K562 (cell line): ENCODE results near the gene GDAP2. TPM values are rescaled to one million over a fixed set of nuclear protein-coding genes. Genes with fewer than 3 reads are reported as not detected.

ENCODE experiments used
- BRCA1 ChIP-seq, 2 experiments: fragments of 450-650 bp in 1 of 2; sonication (generic) in 1 of 2; formaldehyde crosslinking in 1 of 2; IDR thresholded peaks; 2 replicates each; pipeline versions ENCODE4 v1.5.0 to v1.6.1; 2017 to 2020; ENCODE audit warnings: mild to moderate bottlenecking in 1 of 2, missing genetic modification reagents in 1 of 2
- DNMT1 ChIP-seq: fragments of 450-650 bp; IDR thresholded peaks from 2 replicates; pipeline ENCODE4 v1.6.1; 2016; ENCODE audit warnings: antibody characterized with exemption, mild to moderate bottlenecking
- HDAC3 ChIP-seq: fragments of 450-650 bp; IDR thresholded peaks from 2 replicates; pipeline ENCODE4 v1.6.1; 2018; ENCODE audit warnings: borderline replicate concordance, mild to moderate bottlenecking, moderate library complexity; ENCODE audit not compliant: partially characterized antibody
- KAT7 ChIP-seq: sonication (generic); formaldehyde crosslinking; IDR thresholded peaks from 2 replicates; pipeline ENCODE4 v1.8.0; 2022; ENCODE audit warnings: missing genetic modification reagents, mild to moderate bottlenecking, borderline replicate concordance
- NCOA1 ChIP-seq: fragments of 450-650 bp; IDR thresholded peaks from 2 replicates; pipeline ENCODE4 v1.6.1; 2016; ENCODE audit warnings: low read depth
- TEAD4 ChIP-seq, 2 experiments: sonication (generic) in 1 of 2; formaldehyde crosslinking in 1 of 2; IDR thresholded peaks; 2 replicates each; pipeline versions ENCODE4 v1.6.1 to v1.8.0; 2012 to 2022; ENCODE audit warnings: borderline replicate concordance in 1 of 2, inconsistent platforms in 1 of 2, low read length in 1 of 2, mild to moderate bottlenecking in 1 of 2, missing genetic modification reagents in 1 of 2
- ZNF354B ChIP-seq: fragments of 250-450 bp; sonication (Bioruptor Pico); IDR thresholded peaks from 2 replicates; pipeline ENCODE4 v1.4.0; 2020
- ZNF41 ChIP-seq: fragments of 250-450 bp; sonication (Bioruptor Pico); conservative IDR thresholded peaks from 2 replicates; pipeline ENCODE4 v1.4.0; 2020; ENCODE audit warnings: mild to moderate bottlenecking
- polyA plus RNA-seq, 8 experiments: library from polyadenylated mRNA; depleted of rRNA in 4 of 8; stranded (reverse) in 5 of 8; unstranded in 3 of 8; fragments of >200 nt; fragmentation: Nextera tagmentation in 2 of 8; fragmentation: Illumina TruSeq in 1 of 8; extraction: Ambion mirVana in 2 of 8; extraction: Trizol in 1 of 8; gene quantifications; 2 replicates each; pipeline versions ENCODE4 v1.2.1 to v1.2.3, GENCODE V29; 2011 to 2014; ENCODE audit warnings: inconsistent platforms in 1 of 8, missing spikeins in 1 of 8
- total RNA-seq, 7 experiments: library from RNA; depleted of rRNA in 6 of 7; stranded (reverse); fragments of >200 nt in 6 of 7; fragmentation: Illumina TruSeq in 2 of 7; extraction: Trizol in 2 of 7; gene quantifications; 2 replicates each; pipeline versions ENCODE4 v1.2.1 to v1.2.3, GENCODE V29; 2011 to 2021; ENCODE audit warnings: low replicate concordance in 1 of 7
- TF ChIP-seq, protein P1 (sequence below): fragments of 250-450 bp; sonication (Bioruptor Pico); IDR thresholded peaks from 2 replicates; pipeline ENCODE4 v1.5.0; 2021; ENCODE audit warnings: mild to moderate bottlenecking, borderline replicate concordance
- TF ChIP-seq, protein P2 (sequence below): fragments of 250-450 bp; sonication (Bioruptor Pico); IDR thresholded peaks from 2 replicates; pipeline ENCODE4 v1.4.0; 2020; ENCODE audit warnings: mild to moderate bottlenecking, moderate library complexity
- TF ChIP-seq, protein P3 (sequence below): fragments of 250-450 bp; sonication (Bioruptor Pico); IDR thresholded peaks from 2 replicates; pipeline ENCODE4 v1.8.0; 2022; ENCODE audit warnings: moderate library complexity, mild to moderate bottlenecking, inconsistent platforms
- TF ChIP-seq, protein P4 (sequence below): fragments of 250-450 bp; sonication (Bioruptor Pico); IDR thresholded peaks from 2 replicates; pipeline ENCODE4 v1.4.0; 2020
- TF ChIP-seq, protein P5 (sequence below): sonication (generic); formaldehyde crosslinking; IDR thresholded peaks from 2 replicates; pipeline ENCODE4 v1.8.1; 2022; ENCODE audit warnings: missing genetic modification reagents
- TF ChIP-seq, protein P6 (sequence below): fragments of 250-450 bp; sonication (Bioruptor Pico); IDR thresholded peaks from 2 replicates; pipeline ENCODE4 v1.8.0; 2022; ENCODE audit warnings: inconsistent platforms
- TF ChIP-seq, protein P7 (sequence below): fragments of 250-450 bp; sonication (Bioruptor Pico); IDR thresholded peaks from 2 replicates; pipeline ENCODE4 v1.5.0; 2021

GDAP2 gene
- total and polyA plus RNA-seq, 9 of the 15 experiments (the other 6 are each of a cell fraction or from before 2014, with no cell fraction given): 4.1 to 23.1 (median 13.2) TPM

DNA sequence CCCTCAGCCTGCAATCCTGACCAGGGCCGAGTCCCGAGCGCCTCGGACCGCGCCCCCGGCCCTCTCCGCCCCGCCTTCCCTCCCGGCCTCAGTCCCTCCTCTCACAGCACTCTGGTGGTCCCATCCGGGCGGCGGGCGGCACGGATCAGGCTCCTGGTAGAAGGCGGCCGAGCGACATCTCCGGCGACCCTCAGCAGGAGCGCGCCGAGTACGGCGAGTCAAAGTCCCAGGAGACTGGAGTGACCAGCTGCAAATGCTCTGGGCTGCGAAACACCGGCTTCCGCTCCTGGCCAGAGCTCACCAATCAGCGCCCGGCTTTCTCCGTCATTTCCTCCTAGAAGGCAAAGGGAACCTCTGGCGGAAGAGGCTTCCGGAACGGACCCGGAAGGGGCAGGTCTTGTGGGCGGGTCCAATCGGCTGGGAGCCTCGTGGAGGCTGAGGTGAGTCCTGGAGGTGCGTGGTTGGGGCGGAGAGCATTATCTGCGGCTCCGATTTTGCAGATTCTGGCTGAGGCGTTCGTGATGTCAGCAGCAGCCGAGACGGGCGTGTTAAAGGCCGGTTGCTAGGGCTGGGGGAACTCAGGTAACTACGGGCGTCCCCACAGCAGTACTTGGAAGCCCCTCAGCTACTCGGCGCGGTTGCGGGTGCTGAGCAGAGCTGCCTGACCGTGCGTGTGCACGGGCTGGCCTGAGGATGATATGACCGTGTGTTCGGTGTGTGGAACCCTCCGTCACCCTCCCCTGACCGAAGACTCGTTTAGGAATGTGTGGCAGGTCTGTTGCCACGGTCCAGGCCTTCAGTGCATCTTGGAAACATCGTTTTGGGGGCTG, at the start of gene GDAP2, which contains the start of gene WDR3 (continued):
- TF ChIP-seq, protein P1, sequence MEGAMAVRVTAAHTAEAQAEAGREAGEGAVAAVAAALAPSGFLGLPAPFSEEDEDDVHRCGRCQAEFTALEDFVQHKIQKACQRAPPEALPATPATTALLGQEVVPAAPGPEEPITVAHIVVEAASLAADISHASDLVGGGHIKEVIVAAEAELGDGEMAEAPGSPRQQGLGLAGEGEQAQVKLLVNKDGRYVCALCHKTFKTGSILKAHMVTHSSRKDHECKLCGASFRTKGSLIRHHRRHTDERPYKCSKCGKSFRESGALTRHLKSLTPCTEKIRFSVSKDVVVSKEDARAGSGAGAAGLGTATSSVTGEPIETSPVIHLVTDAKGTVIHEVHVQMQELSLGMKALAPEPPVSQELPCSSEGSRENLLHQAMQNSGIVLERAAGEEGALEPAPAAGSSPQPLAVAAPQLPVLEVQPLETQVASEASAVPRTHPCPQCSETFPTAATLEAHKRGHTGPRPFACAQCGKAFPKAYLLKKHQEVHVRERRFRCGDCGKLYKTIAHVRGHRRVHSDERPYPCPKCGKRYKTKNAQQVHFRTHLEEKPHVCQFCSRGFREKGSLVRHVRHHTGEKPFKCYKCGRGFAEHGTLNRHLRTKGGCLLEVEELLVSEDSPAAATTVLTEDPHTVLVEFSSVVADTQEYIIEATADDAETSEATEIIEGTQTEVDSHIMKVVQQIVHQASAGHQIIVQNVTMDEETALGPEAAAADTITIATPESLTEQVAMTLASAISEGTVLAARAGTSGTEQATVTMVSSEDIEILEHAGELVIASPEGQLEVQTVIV: no peak
- TF ChIP-seq, protein P2, sequence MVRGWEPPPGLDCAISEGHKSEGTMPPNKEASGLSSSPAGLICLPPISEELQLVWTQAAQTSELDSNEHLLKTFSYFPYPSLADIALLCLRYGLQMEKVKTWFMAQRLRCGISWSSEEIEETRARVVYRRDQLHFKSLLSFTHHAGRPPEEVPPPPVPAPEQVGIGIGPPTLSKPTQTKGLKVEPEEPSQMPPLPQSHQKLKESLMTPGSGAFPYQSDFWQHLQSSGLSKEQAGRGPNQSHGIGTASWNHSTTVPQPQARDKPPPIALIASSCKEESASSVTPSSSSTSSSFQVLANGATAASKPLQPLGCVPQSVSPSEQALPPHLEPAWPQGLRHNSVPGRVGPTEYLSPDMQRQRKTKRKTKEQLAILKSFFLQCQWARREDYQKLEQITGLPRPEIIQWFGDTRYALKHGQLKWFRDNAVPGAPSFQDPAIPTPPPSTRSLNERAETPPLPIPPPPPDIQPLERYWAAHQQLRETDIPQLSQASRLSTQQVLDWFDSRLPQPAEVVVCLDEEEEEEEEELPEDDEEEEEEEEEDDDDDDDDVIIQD (CRISPR knock-in tag): no peak
- TF ChIP-seq, protein P3, sequence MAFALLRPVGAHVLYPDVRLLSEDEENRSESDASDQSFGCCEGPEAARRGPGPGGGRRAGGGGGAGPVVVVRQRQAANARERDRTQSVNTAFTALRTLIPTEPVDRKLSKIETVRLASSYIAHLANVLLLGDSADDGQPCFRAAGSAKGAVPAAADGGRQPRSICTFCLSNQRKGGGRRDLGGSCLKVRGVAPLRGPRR: no peak
- TF ChIP-seq ZNF354B (CRISPR knock-in tag) (no peak), HDAC3 (no peak), ZNF41 (CRISPR knock-in tag) (no peak), TEAD4 (IDR thresholded peaks at IDR 0.05; ENCODE audit: low read length) (no peak), TEAD4 (CRISPR knock-in tag; IDR thresholded peaks at IDR 0.05; ENCODE audit: borderline replicate concordance) (no peak), NCOA1 (no peak), BRCA1 (IDR thresholded peaks at IDR 0.05) (no peak), BRCA1 (CRISPR knock-in tag; IDR thresholded peaks at IDR 0.05) (no peak), KAT7 (peak; percentile 82; the same call in 1 of the 2 replicates), DNMT1 (no peak)
- TF ChIP-seq, protein P4, sequence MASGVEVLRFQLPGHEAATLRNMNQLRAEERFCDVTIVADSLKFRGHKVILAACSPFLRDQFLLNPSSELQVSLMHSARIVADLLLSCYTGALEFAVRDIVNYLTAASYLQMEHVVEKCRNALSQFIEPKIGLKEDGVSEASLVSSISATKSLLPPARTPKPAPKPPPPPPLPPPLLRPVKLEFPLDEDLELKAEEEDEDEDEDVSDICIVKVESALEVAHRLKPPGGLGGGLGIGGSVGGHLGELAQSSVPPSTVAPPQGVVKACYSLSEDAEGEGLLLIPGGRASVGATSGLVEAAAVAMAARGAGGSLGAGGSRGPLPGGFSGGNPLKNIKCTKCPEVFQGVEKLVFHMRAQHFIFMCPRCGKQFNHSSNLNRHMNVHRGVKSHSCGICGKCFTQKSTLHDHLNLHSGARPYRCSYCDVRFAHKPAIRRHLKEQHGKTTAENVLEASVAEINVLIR (CRISPR knock-in tag): peak; percentile 65; the same call in 1 of the 2 replicates
- TF ChIP-seq, protein P5, sequence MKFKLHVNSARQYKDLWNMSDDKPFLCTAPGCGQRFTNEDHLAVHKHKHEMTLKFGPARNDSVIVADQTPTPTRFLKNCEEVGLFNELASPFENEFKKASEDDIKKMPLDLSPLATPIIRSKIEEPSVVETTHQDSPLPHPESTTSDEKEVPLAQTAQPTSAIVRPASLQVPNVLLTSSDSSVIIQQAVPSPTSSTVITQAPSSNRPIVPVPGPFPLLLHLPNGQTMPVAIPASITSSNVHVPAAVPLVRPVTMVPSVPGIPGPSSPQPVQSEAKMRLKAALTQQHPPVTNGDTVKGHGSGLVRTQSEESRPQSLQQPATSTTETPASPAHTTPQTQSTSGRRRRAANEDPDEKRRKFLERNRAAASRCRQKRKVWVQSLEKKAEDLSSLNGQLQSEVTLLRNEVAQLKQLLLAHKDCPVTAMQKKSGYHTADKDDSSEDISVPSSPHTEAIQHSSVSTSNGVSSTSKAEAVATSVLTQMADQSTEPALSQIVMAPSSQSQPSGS: no peak
- TF ChIP-seq, protein P6, sequence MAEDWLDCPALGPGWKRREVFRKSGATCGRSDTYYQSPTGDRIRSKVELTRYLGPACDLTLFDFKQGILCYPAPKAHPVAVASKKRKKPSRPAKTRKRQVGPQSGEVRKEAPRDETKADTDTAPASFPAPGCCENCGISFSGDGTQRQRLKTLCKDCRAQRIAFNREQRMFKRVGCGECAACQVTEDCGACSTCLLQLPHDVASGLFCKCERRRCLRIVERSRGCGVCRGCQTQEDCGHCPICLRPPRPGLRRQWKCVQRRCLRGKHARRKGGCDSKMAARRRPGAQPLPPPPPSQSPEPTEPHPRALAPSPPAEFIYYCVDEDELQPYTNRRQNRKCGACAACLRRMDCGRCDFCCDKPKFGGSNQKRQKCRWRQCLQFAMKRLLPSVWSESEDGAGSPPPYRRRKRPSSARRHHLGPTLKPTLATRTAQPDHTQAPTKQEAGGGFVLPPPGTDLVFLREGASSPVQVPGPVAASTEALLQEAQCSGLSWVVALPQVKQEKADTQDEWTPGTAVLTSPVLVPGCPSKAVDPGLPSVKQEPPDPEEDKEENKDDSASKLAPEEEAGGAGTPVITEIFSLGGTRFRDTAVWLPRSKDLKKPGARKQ: no peak
- TF ChIP-seq, protein P7, sequence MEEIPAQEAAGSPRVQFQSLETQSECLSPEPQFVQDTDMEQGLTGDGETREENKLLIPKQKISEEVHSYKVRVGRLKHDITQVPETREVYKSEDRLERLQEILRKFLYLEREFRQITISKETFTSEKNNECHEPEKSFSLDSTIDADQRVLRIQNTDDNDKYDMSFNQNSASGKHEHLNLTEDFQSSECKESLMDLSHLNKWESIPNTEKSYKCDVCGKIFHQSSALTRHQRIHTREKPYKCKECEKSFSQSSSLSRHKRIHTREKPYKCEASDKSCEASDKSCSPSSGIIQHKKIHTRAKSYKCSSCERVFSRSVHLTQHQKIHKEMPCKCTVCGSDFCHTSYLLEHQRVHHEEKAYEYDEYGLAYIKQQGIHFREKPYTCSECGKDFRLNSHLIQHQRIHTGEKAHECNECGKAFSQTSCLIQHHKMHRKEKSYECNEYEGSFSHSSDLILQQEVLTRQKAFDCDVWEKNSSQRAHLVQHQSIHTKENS: no peak
